Activated naive CD8-positive, alpha-beta T cell treated with anti-CD3 and anti-CD28 coated beads for 36 hours (primary cell): ENCODE measurements around the gene ITGA3. TPM values are rescaled to one million over a fixed set of nuclear protein-coding genes. Genes with fewer than 3 reads are reported as not detected.
A peak's percentile ranks its signal among the peaks of the same experiment; 100 is the strongest.
"Not testable (repeated sequence)": the region's sequence is repeated elsewhere in the genome, so short reads cannot be mapped to it uniquely, and the experiment has no call there.

Experiments
- DNase-seq: peaks from one replicate; pipeline ENCODE4 v3.0.0; 2021
- H3K27ac Mint-ChIP-seq: one replicate; pipeline ENCODE4 v1.8.0; 2022; ENCODE audit warnings: mild to moderate bottlenecking, moderate library complexity, mixed read lengths
- H3K27me3 Mint-ChIP-seq: one replicate; pipeline ENCODE4 v1.8.0; 2022; ENCODE audit warnings: mild to moderate bottlenecking, mixed read lengths
- H3K36me3 Mint-ChIP-seq: one replicate; pipeline ENCODE4 v1.8.0; 2021; ENCODE audit warnings: mild to moderate bottlenecking, mixed read lengths
- H3K4me1 Mint-ChIP-seq: one replicate; pipeline ENCODE4 v1.8.0; 2021; ENCODE audit warnings: mixed read lengths
- H3K4me3 Mint-ChIP-seq: one replicate; pipeline ENCODE4 v1.8.0; 2022; ENCODE audit warnings: mild to moderate bottlenecking, moderate library complexity, mixed read lengths
- H3K9me3 Mint-ChIP-seq: one replicate; pipeline ENCODE4 v1.8.0; 2022; ENCODE audit warnings: mixed read lengths
- total RNA-seq, 2 experiments: library from RNA; stranded (reverse); gene quantifications; one replicate each; pipeline ENCODE4 v1.2.3, GENCODE V29; 2021

Gene ITGA3
- total RNA-seq, 2 experiments from 2014 or later, result 3.7 to 5.1 TPM

GRCh38 chr17:50055055-50055425, 870 bp upstream of the ITGA3 start:
- H3K36me3 Mint-ChIP-seq, result no peaks in the 10 kb centered on the region
- peaks cover 4% of the 10 kb centered on the region for H3K27me3 Mint-ChIP-seq
- no peaks in the 10 kb centered on the region for H3K9me3 Mint-ChIP-seq
- H3K27ac Mint-ChIP-seq, result peak overlapping the region; percentile 56
- DNase-seq, result peak; percentile 17
- peaks cover 28% of the 10 kb centered on the region for H3K4me1 Mint-ChIP-seq
- H3K4me3 Mint-ChIP-seq, result peak overlapping the region; percentile 84

GRCh38 chr17:50056217-50056960, 479 bp downstream of the ITGA3 start:
- H3K27me3 Mint-ChIP-seq, result peaks cover 4% of the 10 kb centered on the region
- peaks cover 19% of the 10 kb centered on the region for H3K4me1 Mint-ChIP-seq
- no peaks in the 10 kb centered on the region for H3K9me3 Mint-ChIP-seq
- H3K27ac Mint-ChIP-seq, result no peak overlapping the region
- peak; percentile 76 for DNase-seq
- H3K4me3 Mint-ChIP-seq, result peak overlapping the region; percentile 84
- H3K36me3 Mint-ChIP-seq, result no peaks in the 10 kb centered on the region

GRCh38 chr17:50056961-50057330, 1.0 kb downstream of the ITGA3 start:
- Mint-ChIP-seq H3K9me3 (no peaks in the 10 kb centered on the region), H3K4me1 (peaks cover 13% of the 10 kb centered on the region), H3K27ac (no peak overlapping the region), H3K27me3 (peaks cover 4% of the 10 kb centered on the region), H3K36me3 (no peaks in the 10 kb centered on the region), H3K4me3 (peak overlapping the region; percentile 84)
- no peak for DNase-seq

- H3K27ac Mint-ChIP-seq, result no peak overlapping the region
- no peaks in the 10 kb centered on the region for H3K36me3 Mint-ChIP-seq
- DNase-seq, result no peak
- H3K4me3 Mint-ChIP-seq, result peak overlapping the region; percentile 84
- H3K9me3 Mint-ChIP-seq, result no peaks in the 10 kb centered on the region
- H3K27me3 Mint-ChIP-seq, result peaks cover 4% of the 10 kb centered on the region
- H3K4me1 Mint-ChIP-seq, result peaks cover 12% of the 10 kb centered on the region
These were observed 1.6 kb downstream of the ITGA3 start for GRCh38 chr17:50057521-50057991.

GRCh38 chr17:50058296-50058953, 2.5 kb downstream of the ITGA3 start:
- peaks cover 12% of the 10 kb centered on the region for H3K4me1 Mint-ChIP-seq
- peaks cover 4% of the 10 kb centered on the region for H3K27me3 Mint-ChIP-seq
- no peak overlapping the region for H3K4me3 Mint-ChIP-seq
- no peaks in the 10 kb centered on the region for H3K36me3 Mint-ChIP-seq
- H3K9me3 Mint-ChIP-seq, result no peaks in the 10 kb centered on the region
- no peak overlapping the region for H3K27ac Mint-ChIP-seq
- no peak for DNase-seq

- H3K4me1 Mint-ChIP-seq, result peaks cover 12% of the 10 kb centered on the region
- no peak overlapping the region for H3K4me3 Mint-ChIP-seq
- peaks cover 4% of the 10 kb centered on the region for H3K27me3 Mint-ChIP-seq
- H3K36me3 Mint-ChIP-seq, result no peaks in the 10 kb centered on the region
- H3K27ac Mint-ChIP-seq, result no peak overlapping the region
- DNase-seq, result no peak
- H3K9me3 Mint-ChIP-seq, result no peaks in the 10 kb centered on the region
These were observed 3.3 kb downstream of the ITGA3 start for GRCh38 chr17:50059256-50059655.

- H3K4me3 Mint-ChIP-seq, result no peak overlapping the region
- H3K36me3 Mint-ChIP-seq, result no peaks in the 10 kb centered on the region
- H3K9me3 Mint-ChIP-seq, result no peaks in the 10 kb centered on the region
- no peak for DNase-seq
- H3K27me3 Mint-ChIP-seq, result peaks cover 4% of the 10 kb centered on the region
- no peak overlapping the region for H3K27ac Mint-ChIP-seq
- H3K4me1 Mint-ChIP-seq, result peaks cover 12% of the 10 kb centered on the region
These were observed 3.9 kb downstream of the ITGA3 start for GRCh38 chr17:50059759-50060273.

- Mint-ChIP-seq H3K4me3 (no peak overlapping the region), H3K27me3 (peaks cover 4% of the 10 kb centered on the region), H3K9me3 (no peaks in the 10 kb centered on the region), H3K4me1 (peaks cover 6% of the 10 kb centered on the region), H3K27ac (no peak overlapping the region), H3K36me3 (no peaks in the 10 kb centered on the region)
- no peak for DNase-seq
These were observed 5.2 kb downstream of the ITGA3 start for GRCh38 chr17:50060951-50061712.

GRCh38 chr17:50061713-50062045, 5.8 kb downstream of the ITGA3 start:
- not testable (repeated sequence) for DNase-seq, H3K27me3 Mint-ChIP-seq, H3K4me1 Mint-ChIP-seq, H3K9me3 Mint-ChIP-seq, H3K4me3 Mint-ChIP-seq, H3K36me3 Mint-ChIP-seq, H3K27ac Mint-ChIP-seq

GRCh38 chr17:50062293-50063243, 6.7 kb downstream of the ITGA3 start:
- Mint-ChIP-seq H3K9me3 (no peaks in the 10 kb centered on the region), H3K4me1 (no peaks in the 10 kb centered on the region), H3K27ac (no peak overlapping the region), H3K4me3 (no peak overlapping the region), H3K36me3 (no peaks in the 10 kb centered on the region), H3K27me3 (peaks cover 4% of the 10 kb centered on the region)
- no peak for DNase-seq

GRCh38 chr17:50063561-50064252, 7.8 kb downstream of the ITGA3 start:
- no peaks in the 10 kb centered on the region for H3K4me1 Mint-ChIP-seq
- no peak overlapping the region for H3K27ac Mint-ChIP-seq
- DNase-seq, result no peak
- H3K9me3 Mint-ChIP-seq, result no peaks in the 10 kb centered on the region
- H3K4me3 Mint-ChIP-seq, result no peak overlapping the region
- no peaks in the 10 kb centered on the region for H3K27me3 Mint-ChIP-seq
- H3K36me3 Mint-ChIP-seq, result no peaks in the 10 kb centered on the region

- no peaks in the 10 kb centered on the region for H3K9me3 Mint-ChIP-seq
- H3K4me3 Mint-ChIP-seq, result no peak overlapping the region
- DNase-seq, result no peak
- H3K4me1 Mint-ChIP-seq, result no peaks in the 10 kb centered on the region
- no peaks in the 10 kb centered on the region for H3K27me3 Mint-ChIP-seq
- no peaks in the 10 kb centered on the region for H3K36me3 Mint-ChIP-seq
- H3K27ac Mint-ChIP-seq, result no peak overlapping the region
These were observed 8.5 kb downstream of the ITGA3 start for GRCh38 chr17:50064253-50065001.

- Mint-ChIP-seq H3K4me1 (no peaks in the 10 kb centered on the region), H3K4me3 (no peak overlapping the region), H3K36me3 (peaks cover 3% of the 10 kb centered on the region), H3K9me3 (no peaks in the 10 kb centered on the region), H3K27ac (no peak overlapping the region), H3K27me3 (no peaks in the 10 kb centered on the region)
- DNase-seq, result no peak
These were observed 9.1 kb downstream of the ITGA3 start for GRCh38 chr17:50065056-50065455.
